Mesothelial cell of epicardium (in vitro differentiated cells): Measurements from ENCODE around the gene CLDN5. TPM values are rescaled to one million over a fixed set of nuclear protein-coding genes. Genes with fewer than 3 reads are reported as not detected.
"Not testable (repeated sequence)": the region's sequence is repeated elsewhere in the genome, so short reads cannot be mapped to it uniquely, and the experiment has no call there.

Experiments used
- DNase-seq, 2 experiments: peaks; one replicate each; pipeline ENCODE4 v3.0.0; 2021; ENCODE audit warnings: low spot score in 2 of 2; ENCODE audit not compliant: unreplicated experiment in 2 of 2
- H3K27ac Mint-ChIP-seq: 2 replicates; pipeline ENCODE4 v1.8.0; 2021; ENCODE audit warnings: mixed read lengths
- H3K27me3 Mint-ChIP-seq: 2 replicates; pipeline ENCODE4 v1.8.0; 2021; ENCODE audit warnings: low read depth, mixed read lengths
- H3K36me3 Mint-ChIP-seq: 2 replicates; pipeline ENCODE4 v1.8.0; 2021; ENCODE audit warnings: mixed read lengths
- H3K4me1 Mint-ChIP-seq: 2 replicates; pipeline ENCODE4 v1.8.0; 2021; ENCODE audit warnings: mixed read lengths
- H3K4me3 Mint-ChIP-seq: 2 replicates; pipeline ENCODE4 v1.8.0; 2021; ENCODE audit warnings: mild to moderate bottlenecking, moderate library complexity, mixed read lengths
- H3K9me3 Mint-ChIP-seq: 2 replicates; pipeline ENCODE4 v1.8.0; 2021; ENCODE audit warnings: mixed read lengths
- CTCF ChIP-seq: fragments of 200-600 bp; sonication (generic); IDR thresholded peaks from one replicate; pipeline ENCODE4 v1.5.0; 2021; ENCODE audit warnings: antibody characterized with exemption; ENCODE audit not compliant: unreplicated experiment
- total RNA-seq: library from RNA; stranded (reverse); gene quantifications from 3 replicates; pipeline ENCODE4 v1.2.1, GENCODE V29; 2021

Gene CLDN5
- total RNA-seq, 1 donor from 2014 or later: not detected

- Mint-ChIP-seq H3K9me3 (peaks cover 4% of the 10 kb centered on the region), H3K36me3 (no peaks in the 10 kb centered on the region), H3K27ac (no peak overlapping the region), H3K4me1 (peaks cover 3% of the 10 kb centered on the region), H3K27me3 (no peaks in the 10 kb centered on the region), H3K4me3 (no peak overlapping the region)
- no peak for DNase-seq
- no peak for TF ChIP-seq CTCF
These were observed 29.0 kb upstream of the CLDN5 start for GRCh38 chr22:19553201-19553600.

GRCh38 chr22:19550382-19550781 lies 26.2 kb upstream of the CLDN5 start:
- TF ChIP-seq CTCF: no peak
- no peak for DNase-seq
- peaks cover 3% of the 10 kb centered on the region for H3K4me1 Mint-ChIP-seq
- H3K27me3 Mint-ChIP-seq: peaks cover 3% of the 10 kb centered on the region
- H3K36me3 Mint-ChIP-seq: no peaks in the 10 kb centered on the region
- no peak overlapping the region for H3K27ac Mint-ChIP-seq
- peaks cover 4% of the 10 kb centered on the region for H3K9me3 Mint-ChIP-seq
- no peak overlapping the region for H3K4me3 Mint-ChIP-seq

GRCh38 chr22:19549428-19549827 lies 25.2 kb upstream of the CLDN5 start:
- Mint-ChIP-seq H3K4me3 (no peak overlapping the region), H3K9me3 (peaks cover 4% of the 10 kb centered on the region), H3K36me3 (no peaks in the 10 kb centered on the region), H3K27me3 (peaks cover 3% of the 10 kb centered on the region), H3K4me1 (no peaks in the 10 kb centered on the region), H3K27ac (no peak overlapping the region)
- TF ChIP-seq CTCF: no peak
- DNase-seq: no peak

GRCh38 chr22:19548964-19549363 lies 24.8 kb upstream of the CLDN5 start:
- no peak for TF ChIP-seq CTCF
- H3K4me1 Mint-ChIP-seq: no peaks in the 10 kb centered on the region
- H3K4me3 Mint-ChIP-seq: no peak overlapping the region
- H3K27ac Mint-ChIP-seq: no peak overlapping the region
- DNase-seq: no peak
- H3K36me3 Mint-ChIP-seq: no peaks in the 10 kb centered on the region
- peaks cover 4% of the 10 kb centered on the region for H3K9me3 Mint-ChIP-seq
- peaks cover 4% of the 10 kb centered on the region for H3K27me3 Mint-ChIP-seq

GRCh38 chr22:19548427-19548826 lies 24.2 kb upstream of the CLDN5 start:
- not testable (repeated sequence) for H3K4me3 Mint-ChIP-seq, H3K9me3 Mint-ChIP-seq, H3K27me3 Mint-ChIP-seq, DNase-seq, H3K4me1 Mint-ChIP-seq, H3K36me3 Mint-ChIP-seq, H3K27ac Mint-ChIP-seq

GRCh38 chr22:19547620-19548019 lies 23.4 kb upstream of the CLDN5 start:
- H3K4me1 Mint-ChIP-seq: no peaks in the 10 kb centered on the region
- no peaks in the 10 kb centered on the region for H3K36me3 Mint-ChIP-seq
- DNase-seq: no peak
- no peak for TF ChIP-seq CTCF
- peaks cover 3% of the 10 kb centered on the region for H3K9me3 Mint-ChIP-seq
- H3K27me3 Mint-ChIP-seq: peaks cover 7% of the 10 kb centered on the region
- H3K4me3 Mint-ChIP-seq: no peak overlapping the region
- no peak overlapping the region for H3K27ac Mint-ChIP-seq
